HUES6 (cell line): Measurements from ENCODE around the gene VDR.

Experiments
- H3K27ac ChIP-seq: 2 replicates; pipeline ENCODE4 v1.7.0; 2013; ENCODE audit warnings: low read depth, mild to moderate bottlenecking, low read length, inconsistent platforms
- H3K27me3 ChIP-seq: 2 replicates; pipeline ENCODE4 v1.6.1; 2013; ENCODE audit warnings: low read length; ENCODE audit not compliant: control insufficient read depth, insufficient read depth
- H3K36me3 ChIP-seq: 2 replicates; pipeline ENCODE4 v1.6.1; 2013; ENCODE audit warnings: low read length; ENCODE audit not compliant: control insufficient read depth, insufficient read depth
- H3K4me1 ChIP-seq: 2 replicates; pipeline ENCODE4 v1.6.1; 2013; ENCODE audit warnings: low read length; ENCODE audit not compliant: control insufficient read depth, insufficient read depth
- H3K4me3 ChIP-seq: 2 replicates; pipeline ENCODE4 v1.5.1; 2013; ENCODE audit warnings: low read depth, low read length
- H3K9ac ChIP-seq: one replicate; pipeline ENCODE4 v1.6.1; 2013; ENCODE audit warnings: mild to moderate bottlenecking, low read length
- H3K9me3 ChIP-seq: 2 replicates; pipeline ENCODE4 v1.6.1; 2013; ENCODE audit warnings: low read depth, low read length; ENCODE audit not compliant: control insufficient read depth, insufficient read depth

Gene VDR

DNA sequence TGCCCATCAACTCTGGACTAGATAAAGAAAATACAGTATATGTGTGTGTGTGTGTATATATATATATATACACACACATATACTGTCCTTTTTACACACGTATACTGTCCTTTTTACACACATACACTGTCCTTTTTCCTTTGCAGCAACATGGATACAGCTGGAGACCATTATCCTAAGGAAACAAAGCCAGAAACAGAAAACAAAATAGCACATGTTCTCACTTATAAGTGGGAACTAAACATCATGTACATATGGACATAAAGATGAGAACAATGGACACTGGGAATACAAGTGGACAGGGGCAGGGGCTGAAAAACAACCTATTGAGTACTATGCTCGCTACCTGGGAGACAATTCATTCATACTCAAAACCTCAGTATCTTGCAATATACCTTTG is 23.7 kb downstream of the VDR start:
- no peak overlapping the region for H3K27ac ChIP-seq

DNA sequence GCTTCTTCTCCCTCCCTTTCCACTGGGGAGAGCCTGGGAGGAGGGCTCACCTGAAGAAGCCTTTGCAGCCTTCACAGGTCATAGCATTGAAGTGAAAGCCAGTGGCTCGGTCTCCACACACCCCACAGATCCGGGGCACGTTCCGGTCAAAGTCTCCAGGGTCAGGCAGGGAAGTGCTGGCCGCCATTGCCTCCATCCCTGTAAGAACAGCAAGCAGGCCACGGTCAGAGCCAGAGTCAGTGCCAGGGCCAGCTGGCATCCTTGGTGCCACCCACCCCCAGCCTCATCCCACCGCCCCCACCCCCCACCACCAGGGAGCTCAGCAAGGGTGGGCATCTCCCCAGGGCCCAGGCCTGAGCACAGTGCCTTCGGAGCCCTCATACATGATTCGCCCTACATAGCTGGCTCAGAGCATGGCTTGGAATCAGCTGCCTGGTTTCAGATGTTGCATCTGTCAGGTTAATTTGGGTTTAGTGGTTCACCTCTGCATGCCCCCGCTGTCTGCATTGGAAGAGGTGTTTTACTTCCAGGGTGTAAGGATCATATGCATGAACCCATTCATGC is 25.8 kb downstream of the VDR start:
- Histone ChIP-seq H3K4me1 (peaks cover 7% of the 10 kb centered on the region; the same call in 1 of the 2 replicates), H3K27ac (no peak overlapping the region), H3K9me3 (no peaks in the 10 kb centered on the region), H3K9ac (no peak overlapping the region), H3K4me3 (no peak overlapping the region), H3K36me3 (no peaks in the 10 kb centered on the region), H3K27me3 (peaks cover 21% of the 10 kb centered on the region)

More for the DNA sequence above, 23.7 kb downstream of the VDR start:
- Histone ChIP-seq H3K9ac (no peak overlapping the region), H3K27me3 (peaks cover 30% of the 10 kb centered on the region), H3K4me3 (no peak overlapping the region), H3K4me1 (peaks cover 7% of the 10 kb centered on the region; the same call in 1 of the 2 replicates), H3K36me3 (no peaks in the 10 kb centered on the region), H3K9me3 (no peaks in the 10 kb centered on the region)

DNA sequence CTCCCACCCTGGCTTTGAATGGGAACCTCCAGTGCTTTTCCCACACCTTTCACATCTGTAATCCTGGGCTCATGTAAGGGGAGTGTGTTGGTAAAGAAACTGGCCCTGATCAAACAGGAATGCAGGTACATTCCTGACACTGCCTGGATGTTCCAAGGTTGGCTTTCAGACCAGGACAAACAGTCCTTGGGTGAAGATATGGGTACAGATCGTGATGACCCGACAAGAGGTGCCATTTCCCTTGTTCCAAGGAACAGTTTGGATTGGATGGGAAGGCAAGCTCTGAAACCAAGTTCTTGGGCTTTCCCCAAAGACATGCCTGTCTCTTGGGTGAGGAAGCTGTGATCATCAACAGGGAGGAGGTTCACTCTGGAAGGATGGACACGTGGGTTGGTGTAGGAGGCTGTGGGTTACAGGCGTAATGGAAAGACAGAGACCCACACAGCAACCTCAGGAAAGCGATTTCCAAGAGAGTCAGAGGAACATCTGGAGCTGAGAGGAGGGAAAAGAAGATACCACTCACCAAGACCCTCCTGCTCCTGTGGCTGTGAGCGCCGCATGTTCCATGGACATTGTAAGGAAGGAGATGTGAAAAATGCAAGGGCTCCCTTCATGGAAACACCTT is 26.4 kb downstream of the VDR start:
- Histone ChIP-seq H3K4me3 (no peak overlapping the region), H3K4me1 (peaks cover 7% of the 10 kb centered on the region; the same call in 1 of the 2 replicates), H3K27me3 (peaks cover 21% of the 10 kb centered on the region), H3K9ac (no peak overlapping the region), H3K36me3 (no peaks in the 10 kb centered on the region), H3K9me3 (no peaks in the 10 kb centered on the region), H3K27ac (no peak overlapping the region)

DNA sequence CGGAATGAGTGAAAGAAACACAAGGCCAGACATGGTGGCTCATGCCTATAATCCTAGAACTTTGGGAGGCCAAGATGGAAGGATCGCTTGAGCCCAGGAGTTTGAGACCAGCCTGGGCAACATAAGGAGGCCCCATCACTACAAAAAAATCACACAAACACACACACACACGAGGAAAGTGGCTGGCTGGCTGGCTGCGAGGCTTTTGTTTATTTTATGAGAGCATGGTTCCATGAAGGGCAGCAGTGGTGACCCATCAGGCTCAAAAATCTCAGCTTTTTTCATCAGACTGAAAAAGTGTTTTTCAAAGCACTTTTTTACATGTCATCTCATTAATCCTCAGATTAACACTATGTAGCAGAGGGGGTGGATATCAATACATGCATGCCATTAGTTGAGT is 27.7 kb downstream of the VDR start:
- Histone ChIP-seq H3K27ac (no peak overlapping the region), H3K9ac (no peak overlapping the region), H3K27me3 (peaks cover 17% of the 10 kb centered on the region), H3K36me3 (no peaks in the 10 kb centered on the region), H3K4me1 (no peaks in the 10 kb centered on the region), H3K9me3 (no peaks in the 10 kb centered on the region), H3K4me3 (no peak overlapping the region)

DNA sequence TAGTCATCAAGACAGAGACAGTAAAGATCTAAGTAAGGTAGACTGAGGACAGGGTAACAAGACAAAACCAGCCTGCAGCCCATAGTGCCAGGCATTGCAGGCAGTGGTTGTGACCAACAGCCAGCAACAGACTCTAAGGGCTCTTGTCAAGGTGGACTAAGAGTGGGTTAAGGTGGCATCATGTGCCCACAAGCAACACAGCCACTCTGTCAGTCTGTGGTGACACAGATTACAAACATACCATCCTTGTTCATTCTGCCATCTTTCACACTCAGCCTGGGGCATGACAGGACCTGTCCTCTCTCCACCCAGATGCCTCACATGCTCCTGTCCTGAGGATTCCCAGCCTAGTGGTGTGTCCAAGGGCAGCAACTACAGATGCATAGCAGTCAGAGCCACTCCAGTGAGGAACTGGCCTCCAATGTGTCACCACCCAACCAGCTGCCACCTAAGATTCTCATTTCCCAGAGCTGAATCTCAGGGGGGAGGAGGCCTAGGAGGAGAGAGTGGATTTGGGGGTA is 28.3 kb downstream of the VDR start:
- H3K9ac ChIP-seq: no peak overlapping the region
- H3K27ac ChIP-seq: no peak overlapping the region
- H3K27me3 ChIP-seq: peaks cover 17% of the 10 kb centered on the region
- H3K4me1 ChIP-seq: no peaks in the 10 kb centered on the region
- H3K36me3 ChIP-seq: no peaks in the 10 kb centered on the region
- H3K4me3 ChIP-seq: no peak overlapping the region
- no peaks in the 10 kb centered on the region for H3K9me3 ChIP-seq

DNA sequence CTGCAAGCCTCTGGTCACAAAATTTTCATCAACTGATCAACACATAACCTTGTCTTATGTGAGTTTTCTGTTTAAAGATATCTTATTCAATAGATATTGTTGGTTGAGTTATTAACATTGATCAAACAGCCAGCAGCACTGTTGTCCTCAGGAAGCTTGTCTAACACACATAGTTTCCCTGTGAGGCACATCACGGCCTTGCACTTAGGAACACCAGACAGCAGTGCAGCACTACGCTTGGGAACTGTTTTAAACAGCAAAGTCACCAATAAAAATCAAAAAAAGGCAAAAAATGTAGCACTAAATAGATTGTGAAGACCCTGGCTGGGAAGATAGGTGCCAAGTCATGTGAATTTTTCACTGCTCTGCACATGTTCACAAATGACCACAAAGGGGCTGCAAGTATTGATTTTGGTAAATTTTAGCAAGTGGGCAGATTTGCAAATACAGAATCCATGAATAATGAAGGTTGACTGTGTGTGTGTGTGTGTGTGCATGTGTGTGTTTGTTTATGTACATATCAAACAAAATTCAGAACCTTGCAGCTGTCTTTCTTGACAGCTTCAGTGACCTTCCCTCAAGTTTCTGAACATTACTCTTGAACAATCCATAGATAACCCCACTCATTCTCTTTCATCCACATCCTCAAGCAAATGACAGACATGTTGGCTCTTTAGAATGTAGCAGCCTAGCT is 28.9 kb downstream of the VDR start:
- Histone ChIP-seq H3K27ac (no peak overlapping the region), H3K4me3 (no peak overlapping the region), H3K9me3 (no peaks in the 10 kb centered on the region), H3K36me3 (no peaks in the 10 kb centered on the region), H3K27me3 (peaks cover 17% of the 10 kb centered on the region), H3K4me1 (no peaks in the 10 kb centered on the region), H3K9ac (no peak overlapping the region)

DNA sequence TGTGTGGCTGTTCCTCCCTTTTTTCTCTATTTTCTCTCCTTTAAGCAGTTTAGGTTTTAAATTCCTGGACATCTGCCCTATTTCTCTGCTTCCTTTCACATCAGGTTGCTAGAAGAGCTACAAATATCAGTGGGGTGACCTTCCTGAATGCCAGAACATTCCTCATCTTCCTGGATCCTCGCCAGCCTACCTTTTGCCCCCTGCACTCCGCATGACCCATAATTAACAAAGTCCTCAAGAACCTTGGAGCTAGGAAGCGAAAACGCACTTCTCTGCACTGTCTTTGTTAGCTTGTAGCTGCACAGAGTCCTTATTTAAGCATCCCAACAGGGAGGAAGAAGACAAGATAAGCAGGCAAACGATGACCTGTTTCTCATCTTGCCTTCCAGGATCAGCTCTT is 30.5 kb downstream of the VDR start:
- H3K9me3 ChIP-seq: no peaks in the 10 kb centered on the region
- no peak overlapping the region for H3K4me3 ChIP-seq
- H3K27me3 ChIP-seq: peaks cover 17% of the 10 kb centered on the region
- no peak overlapping the region for H3K27ac ChIP-seq
- no peaks in the 10 kb centered on the region for H3K4me1 ChIP-seq
- no peaks in the 10 kb centered on the region for H3K36me3 ChIP-seq
- H3K9ac ChIP-seq: no peak overlapping the region

DNA sequence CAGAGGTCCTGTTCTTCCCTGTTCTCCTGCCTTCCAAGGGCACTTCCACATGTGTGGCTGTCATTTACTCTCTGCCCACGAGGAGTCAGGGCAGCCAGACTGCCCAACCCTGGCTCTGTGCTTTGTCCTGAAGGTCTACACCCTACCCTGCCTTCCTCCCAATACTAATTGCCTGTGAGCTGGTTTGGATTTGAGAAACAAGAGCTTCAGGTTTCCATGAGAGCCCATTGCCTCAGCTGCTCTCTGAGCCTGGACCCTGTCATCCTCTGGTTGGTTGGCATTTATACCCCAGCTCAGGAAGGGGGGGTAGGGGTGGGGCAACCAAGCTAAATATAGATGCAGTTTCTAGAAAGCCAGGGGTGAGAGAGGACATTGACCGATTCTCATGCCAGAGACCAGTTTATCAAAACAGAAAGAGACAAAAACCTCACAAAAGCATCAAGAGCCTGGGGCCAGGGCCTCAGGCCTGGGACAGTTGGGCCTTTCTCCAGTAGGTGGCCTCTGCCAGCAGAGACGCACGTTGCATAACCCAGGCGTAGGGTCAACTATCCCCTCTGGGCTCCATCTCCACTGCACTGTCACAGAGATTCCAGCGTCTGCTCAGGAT is 34.5 kb downstream of the VDR start:
- Histone ChIP-seq H3K4me3 (no peak overlapping the region), H3K27ac (no peak overlapping the region), H3K9me3 (no peaks in the 10 kb centered on the region), H3K36me3 (no peaks in the 10 kb centered on the region), H3K4me1 (no peaks in the 10 kb centered on the region), H3K27me3 (peaks cover 7% of the 10 kb centered on the region; the same call in 1 of the 2 replicates), H3K9ac (no peak overlapping the region)

DNA sequence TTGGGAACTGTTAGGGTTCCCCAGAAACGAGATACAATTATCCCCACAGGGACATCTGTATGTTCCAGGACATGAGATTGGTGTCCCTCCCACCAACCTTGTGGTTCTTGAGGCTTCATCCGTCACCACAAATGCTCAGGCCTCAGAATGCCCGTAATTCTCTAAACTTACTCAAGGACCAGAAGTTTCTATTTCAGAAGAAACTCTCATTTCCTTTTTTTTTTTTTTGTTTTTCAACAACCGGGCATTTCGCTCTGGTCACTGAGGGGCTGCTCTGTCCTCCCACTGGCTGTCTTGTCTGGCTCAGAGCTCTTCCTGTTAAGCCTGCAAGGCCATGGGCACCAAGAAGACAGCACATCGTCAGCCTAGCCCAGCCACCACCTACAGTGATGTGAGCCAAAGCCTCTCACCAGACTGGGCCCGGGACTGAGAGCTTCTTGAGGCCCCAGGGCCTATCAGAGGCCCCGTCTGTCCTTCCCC is 36.2 kb downstream of the VDR start:
- Histone ChIP-seq H3K4me3 (no peak overlapping the region), H3K4me1 (no peaks in the 10 kb centered on the region), H3K27me3 (no peaks in the 10 kb centered on the region), H3K9me3 (no peaks in the 10 kb centered on the region), H3K27ac (no peak overlapping the region), H3K9ac (no peak overlapping the region), H3K36me3 (no peaks in the 10 kb centered on the region)

DNA sequence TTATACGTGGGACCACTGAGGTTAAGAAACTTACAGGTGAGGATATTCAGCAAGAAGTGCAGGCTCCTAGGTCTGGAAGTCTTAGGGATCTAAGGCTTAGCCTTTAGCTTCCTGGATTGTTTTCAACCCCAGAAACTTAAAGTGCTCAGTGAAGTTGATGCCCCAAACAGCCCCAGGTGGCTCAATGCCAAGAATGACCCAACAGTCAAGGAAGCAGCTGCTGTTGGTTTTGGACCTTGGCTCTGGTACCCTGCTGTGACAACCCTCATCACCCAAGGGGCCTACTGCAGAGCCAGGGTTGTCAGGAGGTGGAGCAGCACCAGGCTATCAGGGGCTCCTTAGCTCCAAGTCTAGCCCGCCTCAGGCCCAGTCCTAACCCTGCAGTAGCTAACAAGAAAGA is 36.8 kb downstream of the VDR start:
- Histone ChIP-seq H3K9me3 (no peaks in the 10 kb centered on the region), H3K27ac (no peak overlapping the region), H3K27me3 (no peaks in the 10 kb centered on the region), H3K4me3 (no peak overlapping the region), H3K36me3 (no peaks in the 10 kb centered on the region), H3K4me1 (no peaks in the 10 kb centered on the region), H3K9ac (no peak overlapping the region)

DNA sequence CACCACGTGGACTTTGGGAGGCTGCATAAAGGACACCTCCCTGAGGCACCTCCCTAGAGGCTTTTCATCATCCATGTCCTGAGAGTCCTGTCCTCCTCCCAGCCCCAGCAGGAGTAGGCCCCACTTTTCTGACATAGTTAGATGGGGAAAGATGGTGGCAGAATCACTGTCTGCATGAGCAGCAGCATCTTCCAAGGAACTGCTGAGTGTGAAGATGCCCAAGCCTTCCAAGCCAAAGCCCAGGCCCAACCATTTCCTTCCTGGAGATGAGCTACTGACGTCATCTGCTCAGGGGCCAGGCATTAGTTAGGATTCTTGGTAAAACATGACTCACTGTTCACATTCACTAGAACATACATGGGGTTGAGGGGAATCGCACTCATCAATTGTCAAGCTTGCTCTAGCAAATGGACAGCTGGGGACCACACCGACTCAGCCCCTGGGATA is 37.3 kb downstream of the VDR start:
- Histone ChIP-seq H3K27ac (no peak overlapping the region), H3K36me3 (no peaks in the 10 kb centered on the region), H3K9ac (no peak overlapping the region), H3K4me1 (no peaks in the 10 kb centered on the region), H3K9me3 (no peaks in the 10 kb centered on the region), H3K27me3 (no peaks in the 10 kb centered on the region), H3K4me3 (no peak overlapping the region)
